H1 (cell line): Measurements from ENCODE around the gene LOXL4. TPM values are rescaled to one million over a fixed set of nuclear protein-coding genes. Genes with fewer than 3 reads are reported as not detected.

ENCODE experiments used
- CTCF ChIA-PET: fragments of 300-600 bp; sonication (Branson Sonifier 250); formaldehyde crosslinking; loops from one replicate; lab custom pipeline; 2021; ENCODE audit not compliant: partially characterized antibody; lab: Charles Lee
- POLR2A ChIA-PET: fragments of 300-600 bp; sonication (Branson Sonifier 250); formaldehyde crosslinking; loops from one replicate; lab custom pipeline; 2021; ENCODE audit warnings: inconsistent platforms; ENCODE audit not compliant: partially characterized antibody; lab: Charles Lee
- DNase-seq, 2 experiments: peaks; one replicate each; pipeline versions ENCODE4 v3.0.0 to v3.0.0-alpha.2; 2010 to 2022; ENCODE audit warnings: low spot score in 2 of 2, low read depth in 1 of 2, mixed read lengths in 1 of 2
- FAIRE-seq: peaks from 2 replicates; lab custom pipeline; 2011; peaks lifted over from hg19 to GRCh38; lab: Jason Lieb, UNC
- H2AFZ ChIP-seq: 2 replicates; pipeline ENCODE4 v1.8.1; 2012; ENCODE audit warnings: low read length, inconsistent platforms
- H2AK5ac ChIP-seq: 2 replicates; pipeline ENCODE4 v1.6.1; 2013; ENCODE audit warnings: low read depth, low read length
- H2BK120ac ChIP-seq: replicated peaks from 2 replicates; pipeline ENCODE3; 2013; ENCODE audit warnings: low read depth, low read length, inconsistent platforms
- H2BK12ac ChIP-seq: 2 replicates; pipeline ENCODE4 v1.6.1; 2013; ENCODE audit warnings: low read depth, low read length
- H2BK15ac ChIP-seq: 2 replicates; pipeline ENCODE4 v1.6.1; 2013; ENCODE audit warnings: low read length
- H2BK20ac ChIP-seq: 2 replicates; pipeline ENCODE4 v1.6.1; 2013; ENCODE audit warnings: low read length
- H2BK5ac ChIP-seq: 2 replicates; pipeline ENCODE4 v1.6.1; 2013; ENCODE audit warnings: low read depth, low read length
- H3K14ac ChIP-seq: 2 replicates; pipeline ENCODE4 v1.6.1; 2013; ENCODE audit warnings: inconsistent platforms; ENCODE audit not compliant: insufficient read length
- H3K18ac ChIP-seq: 2 replicates; pipeline ENCODE4 v1.6.1; 2013; ENCODE audit warnings: low read length; ENCODE audit errors: extremely low read depth
- H3K23ac ChIP-seq: 2 replicates; pipeline ENCODE4 v1.6.1; 2013; ENCODE audit warnings: inconsistent platforms; ENCODE audit not compliant: insufficient read length
- H3K23me2 ChIP-seq: 2 replicates; pipeline ENCODE4 v1.6.1; 2013; ENCODE audit warnings: low read depth, low read length
- H3K27ac ChIP-seq: 2 replicates; pipeline ENCODE4 v1.6.1; 2011; ENCODE audit warnings: low read depth, low read length, inconsistent platforms
- H3K27me3 ChIP-seq, 4 experiments: replicated peaks in 1 of 4; 1 replicate in 1 of 4; 2 replicates in 3 of 4; pipeline versions ENCODE4 v1.6.1 to v1.8.1; 2011 to 2013; ENCODE audit warnings: low read length in 3 of 4, mild to moderate bottlenecking in 3 of 4, inconsistent platforms in 2 of 4, mixed read lengths in 2 of 4, moderate library complexity in 1 of 4; ENCODE audit not compliant: control insufficient read depth in 3 of 4, insufficient read depth in 3 of 4; ENCODE audit errors: extremely low read depth in 1 of 4
- H3K36me3 ChIP-seq, 4 experiments: 2 replicates each; pipeline versions ENCODE4 v1.6.1 to v1.8.1; 2011 to 2013; ENCODE audit warnings: mild to moderate bottlenecking in 4 of 4, low read length in 3 of 4, moderate library complexity in 2 of 4, control low read depth in 1 of 4, inconsistent platforms in 1 of 4; ENCODE audit not compliant: insufficient read depth in 4 of 4, control insufficient read depth in 2 of 4
- H3K4ac ChIP-seq: replicated peaks from 2 replicates; pipeline ENCODE3; 2013; ENCODE audit warnings: low read length, low read depth, mixed read lengths, inconsistent platforms; ENCODE audit not compliant: insufficient read length
- H3K4me1 ChIP-seq, 4 experiments: replicated peaks in 1 of 4; 1 replicate in 1 of 4; 2 replicates in 3 of 4; pipeline versions ENCODE4 v1.6.1 to v1.8.1; 2011 to 2013; ENCODE audit warnings: low read length in 3 of 4, inconsistent platforms in 2 of 4, mixed read lengths in 1 of 4; ENCODE audit not compliant: insufficient read depth in 4 of 4, control insufficient read depth in 3 of 4
- H3K4me2 ChIP-seq, 2 experiments: 2 replicates each; pipeline versions ENCODE4 v1.6.1 to v1.8.1; 2011 to 2013; ENCODE audit warnings: low read depth in 2 of 2, low read length in 2 of 2, control low read depth in 1 of 2, inconsistent platforms in 1 of 2, mild to moderate bottlenecking in 1 of 2; ENCODE audit not compliant: insufficient read depth in 1 of 2
- H3K4me3 ChIP-seq, 4 experiments: fragments of 200-600, 300-600 bp in 1 of 4; sonication (generic), shearing (Covaris generic), sonication (Bioruptor Twin) in 1 of 4; 2 replicates each; pipeline versions ENCODE4 v1.5.1 to v1.8.1; 2011 to 2016; ENCODE audit warnings: low read length in 4 of 4, low read depth in 3 of 4, control low read depth in 2 of 4, inconsistent platforms in 2 of 4, mild to moderate bottlenecking in 2 of 4, mixed read lengths in 1 of 4, moderate library complexity in 1 of 4; ENCODE audit not compliant: insufficient read depth in 2 of 4; ENCODE audit errors: extremely low read depth in 1 of 4
- H3K56ac ChIP-seq: replicated peaks from 2 replicates; pipeline ENCODE3; 2013; ENCODE audit warnings: low read depth, mild to moderate bottlenecking, mixed read lengths, low read length, inconsistent platforms; ENCODE audit not compliant: insufficient read length
- H3K79me1 ChIP-seq: 2 replicates; pipeline ENCODE4 v1.6.1; 2013; ENCODE audit warnings: low read depth, low read length, control low read depth
- H3K79me2 ChIP-seq, 2 experiments: 2 replicates each; pipeline versions ENCODE4 v1.6.1 to v1.8.1; 2012 to 2013; ENCODE audit warnings: low read length in 2 of 2, mild to moderate bottlenecking in 2 of 2, inconsistent platforms in 1 of 2; ENCODE audit not compliant: insufficient read depth in 2 of 2, control insufficient read depth in 1 of 2
- H3K9ac ChIP-seq, 4 experiments: replicated peaks in 1 of 4; 1 replicate in 1 of 4; 2 replicates in 3 of 4; pipeline versions ENCODE4 v1.6.1 to v1.8.1; 2011 to 2013; ENCODE audit warnings: low read depth in 3 of 4, low read length in 3 of 4, control low read depth in 2 of 4, mild to moderate bottlenecking in 2 of 4, moderate library complexity in 2 of 4, inconsistent platforms in 1 of 4; ENCODE audit errors: extremely low read depth in 1 of 4
- H3K9me3 ChIP-seq, 2 experiments: 2 replicates each; pipeline versions ENCODE4 v1.6.1 to v1.8.1; 2012 to 2013; ENCODE audit warnings: mild to moderate bottlenecking in 2 of 2, moderate library complexity in 2 of 2, control low read depth in 1 of 2, inconsistent platforms in 1 of 2, low read depth in 1 of 2, low read length in 1 of 2, mixed read lengths in 1 of 2; ENCODE audit not compliant: insufficient read depth in 2 of 2
- H4K20me1 ChIP-seq, 2 experiments: replicated peaks in 1 of 2; 2 replicates each; pipeline versions ENCODE3 to v1.8.1; 2011 to 2013; ENCODE audit warnings: inconsistent platforms in 2 of 2, low read length in 2 of 2, mild to moderate bottlenecking in 1 of 2; ENCODE audit not compliant: insufficient read depth in 2 of 2, control insufficient read depth in 1 of 2
- H4K5ac ChIP-seq: 2 replicates; pipeline ENCODE4 v1.6.1; 2013; ENCODE audit warnings: low read length, low read depth, mixed read lengths, inconsistent platforms; ENCODE audit not compliant: insufficient read length
- H4K8ac ChIP-seq: 2 replicates; pipeline ENCODE4 v1.8.0; 2013; ENCODE audit warnings: mild to moderate bottlenecking, moderate library complexity, low read length, inconsistent platforms; ENCODE audit not compliant: insufficient read depth; ENCODE audit errors: extremely low read depth
- H4K91ac ChIP-seq: replicated peaks from 2 replicates; pipeline ENCODE3; 2013; ENCODE audit warnings: low read length, mixed read lengths, inconsistent platforms; ENCODE audit not compliant: insufficient read length
- BACH1 ChIP-seq: IDR thresholded peaks from 2 replicates; pipeline ENCODE4 v1.6.1; 2012; ENCODE audit warnings: low read length, improper control_type of control experiment
- BCL11A ChIP-seq, 2 experiments: IDR thresholded peaks; one replicate each; pipeline ENCODE4 v1.6.1; 2011; ENCODE audit warnings: low read depth in 2 of 2, low read length in 2 of 2, mild to moderate bottlenecking in 2 of 2
- BRCA1 ChIP-seq: IDR thresholded peaks from 2 replicates; pipeline ENCODE4 v1.6.1; 2012; ENCODE audit warnings: low read depth, low read length, improper control_type of control experiment
- CBX5 ChIP-seq: fragments of 300-800, 300-1000 bp; sonication (generic); IDR thresholded peaks from 2 replicates; pipeline ENCODE4 v1.7.1; 2016; ENCODE audit warnings: antibody characterized with exemption, low read length, low read depth
- CBX8 ChIP-seq: fragments of 300-800, 300-1000 bp; sonication (generic); IDR thresholded peaks from 2 replicates; pipeline ENCODE4 v1.7.1; 2016; ENCODE audit warnings: low read depth, low read length, borderline replicate concordance
- CREB1 ChIP-seq: IDR thresholded peaks from 2 replicates; pipeline ENCODE4 v1.6.1; 2012; ENCODE audit warnings: inconsistent platforms
- FOSL1 ChIP-seq: IDR thresholded peaks from 2 replicates; pipeline ENCODE4 v1.6.1; 2011; ENCODE audit warnings: mild to moderate bottlenecking, low read depth, low read length, moderate library complexity; ENCODE audit not compliant: insufficient read depth
- JUN ChIP-seq: IDR thresholded peaks from 2 replicates; pipeline ENCODE4 v1.6.1; 2011; ENCODE audit warnings: low read depth, mild to moderate bottlenecking, improper control_type of control experiment, low read length
- NRF1 ChIP-seq: IDR thresholded peaks from 2 replicates; pipeline ENCODE4 v1.6.1; 2011; ENCODE audit warnings: mild to moderate bottlenecking, low read depth, low read length, improper control_type of control experiment
- RFX5 ChIP-seq: IDR thresholded peaks from 2 replicates; pipeline ENCODE4 v1.6.1; 2011; ENCODE audit warnings: low read depth, low read length, improper control_type of control experiment, borderline replicate concordance
- RNF2 ChIP-seq: fragments of 200-900, 300-1000 bp; sonication (generic); IDR thresholded peaks from 2 replicates; pipeline ENCODE4 v1.7.1; 2016; ENCODE audit warnings: borderline replicate concordance, low read depth, mild to moderate bottlenecking, antibody characterized with exemption, low read length; ENCODE audit not compliant: poor library complexity, severe bottlenecking; ENCODE audit errors: missing control alignments
- SP4 ChIP-seq: IDR thresholded peaks from 2 replicates; pipeline ENCODE4 v1.6.1; 2012; ENCODE audit warnings: low read length, inconsistent platforms
- USF2 ChIP-seq: IDR thresholded peaks from 2 replicates; pipeline ENCODE4 v1.6.1; 2011; ENCODE audit warnings: low read length, improper control_type of control experiment
- WGBS, 2 experiments: shearing (Covaris generic) in 1 of 2; methylation state at CpG; one replicate each; pipeline versions ENCODE4 v1.1.6 to v1.1.7; 2013 to 2015; ENCODE audit warnings: low lambda C conversion rate in 2 of 2, mixed read lengths in 2 of 2, inconsistent platforms in 1 of 2, low coverage in 1 of 2, missing lambda C conversion rate in 1 of 2; ENCODE audit not compliant: insufficient replicate concordance in 2 of 2, insufficient coverage in 1 of 2, insufficient read length in 1 of 2; ENCODE audit errors: extremely low coverage in 1 of 2, missing lambda C conversion rate in 1 of 2; 5-methylcytosine and 5-hydroxymethylcytosine counted together
- polyA plus RNA-seq, 7 experiments: library from polyadenylated mRNA; depleted of rRNA in 3 of 7; stranded (reverse) in 5 of 7; unstranded in 2 of 7; fragments of >200 nt in 5 of 7; fragments of 200-250 nt in 2 of 7; gene quantifications; 1 replicate in 5 of 7; 2 replicates in 1 of 7; 4 replicates in 1 of 7; pipeline versions ENCODE4 v1.2.1 to v1.2.3, GENCODE V29; 2011 to 2013; ENCODE audit warnings: missing spikeins in 2 of 7, mixed read lengths in 2 of 7
- total RNA-seq: library from RNA; stranded (reverse); fragmentation: NEBNext Ultra II Directional; extraction: Animal tissue kit (Norgen Biotek cat#: 25700); gene quantifications from 2 replicates; pipeline ENCODE4 v1.2.1, GENCODE V29; 2021

The LOXL4 gene
- total and polyA plus RNA-seq, 2 of the 8 experiments (the other 6 are each of a cell fraction or from before 2014, with no cell fraction given): 0.13 to 0.27 TPM

GRCh38 chr10:98256692-98257091 is 11.3 kb downstream of the LOXL4 start:
- H2AK5ac ChIP-seq: no peak overlapping the region
- ChIA-PET POLR2A (no interaction called here), CTCF (interaction anchor here (0.9 to 6.8 kb wide), 6 partner anchors 9 to 87 kb away, joined by 3 to 40 read pairs (median 3); no protein-coding TSS in a partner anchor)
- H2BK15ac ChIP-seq: no peak overlapping the region
- H3K4me1 ChIP-seq: peaks cover 0 to 4% (median under 1%) of the 10 kb centered on the region in 4 experiments; a peak in 3 of 7 replicates
- H3K36me3 ChIP-seq: no peaks in the 10 kb centered on the region
- peaks cover 0 to 2% of the 10 kb centered on the region in 2 experiments for H4K20me1 ChIP-seq
- no peaks in the 10 kb centered on the region for H3K27me3 ChIP-seq
- H3K18ac ChIP-seq: no peak overlapping the region; the same call in 1 of the 2 replicates
- WGBS, 2 experiments: 89% methylated on average over 11 of the region's 11 CpGs; no CpG with 5 or more reads in 1 of the 2 experiments
- no peak overlapping the region for H2AFZ ChIP-seq
- no peak overlapping the region for H3K27ac ChIP-seq
- no peak overlapping the region for H2BK120ac ChIP-seq
- H3K23me2 ChIP-seq: no peaks in the 10 kb centered on the region
- H4K5ac ChIP-seq: no peak overlapping the region
- H3K4ac ChIP-seq: no peak overlapping the region
- no peak overlapping the region for H3K56ac ChIP-seq
- no peak overlapping the region for H2BK20ac ChIP-seq
- no peak overlapping the region for H2BK12ac ChIP-seq
- no peak overlapping the region for H3K23ac ChIP-seq
- no peak overlapping the region for H3K9ac ChIP-seq
- H4K91ac ChIP-seq: no peak overlapping the region
- H4K8ac ChIP-seq: no peak overlapping the region
- H3K4me3 ChIP-seq: no peak overlapping the region
- DNase-seq (no peak), FAIRE-seq (no peak)
- H3K14ac ChIP-seq: no peak overlapping the region
- no peaks in the 10 kb centered on the region for H3K79me2 ChIP-seq
- no peaks in the 10 kb centered on the region for H3K79me1 ChIP-seq
- H2BK5ac ChIP-seq: no peak overlapping the region
- no peak overlapping the region for H3K4me2 ChIP-seq
- H3K9me3 ChIP-seq: no peaks in the 10 kb centered on the region
- TF ChIP-seq USF2: no peak
- TF ChIP-seq NRF1: no peak
- TF ChIP-seq CBX5: no peak
- no peak for TF ChIP-seq BCL11A (IDR thresholded peaks at IDR 0.05; ENCODE audit: low read depth in 2 of 2, low read length in 2 of 2)
- TF ChIP-seq BRCA1: no peak
- no peak for TF ChIP-seq JUN
- TF ChIP-seq RFX5: no peak
- no peak for TF ChIP-seq BACH1
- TF ChIP-seq CREB1: no peak
- TF ChIP-seq SP4: no peak
- no peak for TF ChIP-seq CBX8
- no peak for TF ChIP-seq FOSL1
- no peak for TF ChIP-seq RNF2
